Ishikawa (cell line): ENCODE results near the gene APOB.

ENCODE experiments used
- CEBPB ChIP-seq: IDR thresholded peaks from 2 replicates; pipeline ENCODE4 v1.6.1; 2012
- CREB1 ChIP-seq: IDR thresholded peaks from 2 replicates; pipeline ENCODE4 v1.6.1; 2012; ENCODE audit warnings: low read depth
- EGR1 ChIP-seq: IDR thresholded peaks from 2 replicates; pipeline ENCODE4 v1.6.1; 2012
- FOXM1 ChIP-seq: IDR thresholded peaks from 2 replicates; pipeline ENCODE4 v1.6.1; 2012; ENCODE audit warnings: low read depth, borderline replicate concordance
- NFIC ChIP-seq: IDR thresholded peaks from 2 replicates; pipeline ENCODE4 v1.6.1; 2012
- RAD21 ChIP-seq: IDR thresholded peaks from 2 replicates; pipeline ENCODE4 v1.6.1; 2012; ENCODE audit warnings: low read depth
- REST ChIP-seq: IDR thresholded peaks from 2 replicates; pipeline ENCODE4 v1.6.1; 2012; ENCODE audit warnings: low read depth, mild to moderate bottlenecking
- TAF1 ChIP-seq: IDR thresholded peaks from 2 replicates; pipeline ENCODE4 v1.6.1; 2012; ENCODE audit warnings: low read depth, mild to moderate bottlenecking
- TCF12 ChIP-seq: IDR thresholded peaks from 2 replicates; pipeline ENCODE4 v1.6.1; 2012; ENCODE audit warnings: low read depth
- TEAD4 ChIP-seq: IDR thresholded peaks from 2 replicates; pipeline ENCODE4 v1.6.1; 2012
- USF1 ChIP-seq: IDR thresholded peaks from 2 replicates; pipeline ENCODE4 v1.6.1; 2012
- YY1 ChIP-seq: IDR thresholded peaks from 2 replicates; pipeline ENCODE4 v1.6.1; 2012; ENCODE audit warnings: low read depth
- ZBTB7A ChIP-seq: IDR thresholded peaks from 2 replicates; pipeline ENCODE4 v1.6.1; 2012; ENCODE audit warnings: low read depth
- TF ChIP-seq, protein P1 (sequence below): IDR thresholded peaks from 2 replicates; pipeline ENCODE4 v1.6.1; 2012

APOB gene

DNA sequence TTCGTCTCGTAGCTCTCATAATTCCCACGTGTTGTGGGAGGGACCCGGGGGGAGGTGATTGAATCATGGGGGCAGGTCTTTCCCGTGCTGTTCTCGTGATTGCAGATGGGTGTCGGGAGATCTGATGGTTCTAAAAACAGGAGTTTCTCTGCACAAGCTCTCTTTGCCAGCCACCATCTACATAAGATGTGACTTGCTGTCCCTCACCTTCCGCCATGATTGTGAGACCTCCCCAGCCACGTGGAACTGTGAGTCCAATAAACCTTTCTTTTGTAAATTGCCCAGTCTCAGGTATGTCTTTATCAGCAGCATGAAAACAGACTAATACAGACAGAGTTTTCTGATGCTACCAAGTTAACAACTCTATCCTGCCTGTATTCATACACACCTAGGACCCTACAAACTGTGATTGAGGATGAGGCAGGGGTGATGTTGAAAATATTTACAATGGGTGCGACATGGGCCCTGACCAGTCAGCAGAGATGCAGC, 3.9 kb downstream of the APOB start:
- TF ChIP-seq YY1, result no peak
- no peak for TF ChIP-seq CREB1
- no peak for TF ChIP-seq RAD21
- TF ChIP-seq TAF1, result no peak
- no peak for TF ChIP-seq FOXM1
- no peak for TF ChIP-seq USF1
- no peak for TF ChIP-seq REST

DNA sequence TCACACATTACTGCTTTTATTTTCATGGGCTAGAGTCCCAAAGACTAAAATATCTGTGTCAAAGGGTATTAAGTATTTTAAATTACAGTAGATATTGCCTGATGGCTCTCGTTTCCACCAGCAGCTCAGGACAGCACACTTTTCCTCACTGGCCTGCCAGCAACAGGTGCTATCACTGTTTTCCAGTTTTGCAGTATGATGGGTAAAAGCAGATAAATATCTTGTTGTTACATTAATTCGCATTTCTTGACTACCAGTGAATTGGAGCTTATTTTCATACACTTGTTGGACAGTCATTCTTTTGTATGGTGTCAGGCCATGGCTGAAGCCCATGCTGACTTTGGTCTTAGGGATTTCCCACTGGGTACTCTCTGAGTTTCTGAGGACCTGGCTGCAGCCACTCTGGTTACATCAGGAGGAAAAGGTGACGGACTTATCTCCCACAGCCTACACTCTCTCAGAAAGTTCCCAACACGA, 4.8 kb downstream of the APOB start:
- TF ChIP-seq TCF12 (no peak), CEBPB (no peak), CREB1 (no peak), USF1 (no peak), ZBTB7A (no peak), REST (no peak), RAD21 (no peak), EGR1 (no peak), NFIC (no peak), TEAD4 (no peak), FOXM1 (no peak)
- TF ChIP-seq, protein P1, sequence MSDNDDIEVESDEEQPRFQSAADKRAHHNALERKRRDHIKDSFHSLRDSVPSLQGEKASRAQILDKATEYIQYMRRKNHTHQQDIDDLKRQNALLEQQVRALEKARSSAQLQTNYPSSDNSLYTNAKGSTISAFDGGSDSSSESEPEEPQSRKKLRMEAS, result no peak

DNA sequence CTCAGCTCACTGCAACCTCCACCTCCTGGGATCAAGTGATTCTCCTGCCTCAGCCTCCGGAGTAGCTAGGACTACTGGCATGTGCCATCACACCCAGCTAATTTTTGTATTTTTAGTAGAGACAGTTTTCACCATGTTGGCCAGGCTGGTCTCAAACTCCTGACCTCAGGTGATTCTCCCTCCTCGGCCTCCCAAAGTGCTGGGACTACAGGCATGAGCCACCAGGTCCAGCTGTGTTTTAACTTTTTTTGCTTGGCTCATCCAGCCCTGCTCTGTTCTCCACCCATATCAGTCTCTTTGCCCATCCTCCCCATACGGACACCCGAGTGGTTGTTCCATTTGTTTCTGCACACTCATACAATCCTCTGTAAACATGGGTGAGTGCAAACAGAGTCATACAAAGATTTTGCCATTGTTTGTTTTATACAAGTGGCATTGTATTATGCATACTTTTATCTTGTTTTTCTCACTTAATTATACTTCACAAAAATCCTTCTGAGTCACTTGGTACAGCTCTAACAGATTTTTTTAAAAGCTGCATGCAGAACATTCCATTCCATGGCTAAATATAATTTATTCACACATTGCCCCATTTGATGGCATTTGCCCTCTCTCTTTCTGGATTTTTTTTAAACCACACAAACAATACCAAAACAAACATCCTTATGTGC, 5.3 kb downstream of the APOB start:
- TF ChIP-seq, protein P1, result no peak
- TF ChIP-seq RAD21 (no peak), USF1 (no peak), ZBTB7A (no peak), TCF12 (no peak), REST (no peak), TEAD4 (no peak), TAF1 (no peak), FOXM1 (no peak), NFIC (no peak), CREB1 (no peak)

DNA sequence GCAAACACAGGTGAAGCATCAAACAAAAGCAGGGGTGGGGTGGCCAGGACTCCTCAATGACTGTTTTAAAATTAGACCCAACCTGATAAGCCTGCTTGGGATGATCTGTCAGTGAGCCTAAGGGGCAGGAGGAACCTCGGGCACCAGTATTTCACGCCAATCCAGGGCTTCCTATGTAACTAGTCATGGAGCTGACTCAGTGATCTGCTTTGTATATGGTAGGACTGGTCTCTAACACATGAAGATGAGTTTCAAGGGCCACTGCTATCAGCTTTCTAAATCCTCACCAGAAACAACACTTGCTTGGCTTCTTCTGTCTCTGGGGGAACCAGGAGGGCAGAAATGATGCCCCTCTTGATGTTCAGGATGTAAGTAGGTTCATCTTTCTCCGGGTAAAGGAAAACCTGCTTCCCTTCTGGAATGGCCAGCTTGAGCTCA, 6.2 kb downstream of the APOB start:
- TF ChIP-seq EGR1, result no peak
